Endothelial cell (in vitro differentiated cells): ENCODE data around the gene PDE6A. TPM values are rescaled to one million over a fixed set of nuclear protein-coding genes. Genes with fewer than 3 reads are reported as not detected.

Source experiments
- DNase-seq: peaks from one replicate; pipeline ENCODE4 v3.0.0; 2021; ENCODE audit warnings: low spot score
- H3K27ac Mint-ChIP-seq: one replicate; pipeline ENCODE4 v1.8.0; 2021; ENCODE audit warnings: mixed read lengths, inconsistent platforms; ENCODE audit not compliant: unreplicated experiment
- H3K27me3 Mint-ChIP-seq: one replicate; pipeline ENCODE4 v1.8.0; 2021; ENCODE audit warnings: mild to moderate bottlenecking, moderate library complexity, mixed read lengths, inconsistent platforms; ENCODE audit not compliant: unreplicated experiment
- H3K36me3 Mint-ChIP-seq: one replicate; pipeline ENCODE4 v1.8.0; 2021; ENCODE audit warnings: mild to moderate bottlenecking, low read depth, mixed read lengths, inconsistent platforms; ENCODE audit not compliant: unreplicated experiment
- H3K4me1 Mint-ChIP-seq: one replicate; pipeline ENCODE4 v1.8.0; 2021; ENCODE audit warnings: mild to moderate bottlenecking, mixed read lengths, inconsistent platforms; ENCODE audit not compliant: unreplicated experiment
- H3K4me3 Mint-ChIP-seq: one replicate; pipeline ENCODE4 v1.8.0; 2021; ENCODE audit warnings: mild to moderate bottlenecking, mixed read lengths, inconsistent platforms; ENCODE audit not compliant: unreplicated experiment
- H3K9me3 Mint-ChIP-seq: one replicate; pipeline ENCODE4 v1.8.0; 2021; ENCODE audit warnings: mixed read lengths, inconsistent platforms; ENCODE audit not compliant: unreplicated experiment
- CTCF ChIP-seq: fragments of 200-600 bp; sonication (generic); IDR thresholded peaks from one replicate; pipeline ENCODE4 v1.5.0; 2021; ENCODE audit warnings: antibody characterized with exemption; ENCODE audit not compliant: unreplicated experiment
- total RNA-seq: library from RNA; stranded (reverse); fragmentation: NEBNext Ultra II Directional; extraction: Animal tissue kit (Norgen Biotek cat#: 25700); gene quantifications from one replicate; pipeline ENCODE4 v1.2.1, GENCODE V29; 2021; ENCODE audit not compliant: unreplicated experiment

Gene PDE6A
- total RNA-seq, 1 donor from 2014 or later = not detected

DNA sequence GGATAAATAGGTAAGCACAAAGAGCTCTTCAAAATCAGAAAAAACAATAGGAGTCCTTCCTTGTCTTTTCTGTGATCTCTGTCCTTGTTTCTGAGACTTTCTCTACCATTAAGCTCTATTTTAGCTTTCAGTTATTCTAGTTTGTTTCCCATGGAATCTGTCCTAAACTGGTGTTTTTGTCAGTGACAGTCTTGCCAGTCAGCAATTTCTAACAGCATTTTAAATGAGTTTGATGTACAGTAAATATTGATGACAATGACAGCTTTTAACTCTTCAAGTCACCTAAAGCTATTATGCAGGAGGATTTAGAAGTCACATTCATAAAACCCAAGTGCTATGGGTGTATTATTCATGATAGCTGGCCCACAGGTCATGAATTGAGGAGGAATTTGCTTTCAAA lies 37.9 kb upstream of the PDE6A start:
- Mint-ChIP-seq H3K9me3 (no peaks in the 10 kb centered on the region), H3K4me1 (no peaks in the 10 kb centered on the region), H3K27ac (no peak overlapping the region), H3K36me3 (peaks cover 1% of the 10 kb centered on the region), H3K27me3 (peaks cover 1% of the 10 kb centered on the region), H3K4me3 (no peak overlapping the region)
- TF ChIP-seq CTCF = no peak
- no peak for DNase-seq

- Mint-ChIP-seq H3K4me3 (no peak overlapping the region), H3K27me3 (peaks cover 1% of the 10 kb centered on the region)
Observed at GRCh38 chr5:149981206-149981605, 36.6 kb upstream of the PDE6A start.

DNA sequence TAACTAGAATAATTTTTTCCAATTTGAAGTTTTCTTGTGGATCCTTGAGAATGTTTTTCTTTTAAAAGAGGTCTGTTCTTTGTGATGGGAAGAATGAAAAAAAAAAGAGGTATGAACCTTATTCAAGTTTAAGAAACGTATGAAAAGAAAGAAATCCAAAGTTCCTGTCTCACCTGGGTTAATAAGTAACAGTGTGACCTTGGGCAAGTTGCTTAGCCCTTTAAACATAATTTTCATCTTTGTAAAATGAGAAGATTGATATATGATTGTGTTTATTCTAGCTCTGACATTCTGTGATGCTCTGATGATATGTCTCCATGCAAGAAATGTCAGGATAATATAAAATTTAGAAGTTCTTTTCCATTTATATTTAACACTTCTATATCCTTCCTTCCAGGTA lies 35.3 kb upstream of the PDE6A start:
- Mint-ChIP-seq H3K4me1 (no peaks in the 10 kb centered on the region), H3K4me3 (no peak overlapping the region), H3K27ac (no peak overlapping the region), H3K27me3 (peaks cover 1% of the 10 kb centered on the region), H3K36me3 (peaks cover 4% of the 10 kb centered on the region), H3K9me3 (no peaks in the 10 kb centered on the region)
- TF ChIP-seq CTCF = no peak
- no peak for DNase-seq

More at GRCh38 chr5:149981206-149981605, 36.6 kb upstream of the PDE6A start:
- H3K9me3 Mint-ChIP-seq = no peaks in the 10 kb centered on the region
- no peak for TF ChIP-seq CTCF
- H3K4me1 Mint-ChIP-seq = no peaks in the 10 kb centered on the region
- peaks cover 4% of the 10 kb centered on the region for H3K36me3 Mint-ChIP-seq
- no peak for DNase-seq
- H3K27ac Mint-ChIP-seq = no peak overlapping the region

- Mint-ChIP-seq H3K27ac (no peak overlapping the region), H3K4me1 (no peaks in the 10 kb centered on the region), H3K27me3 (peaks cover 1% of the 10 kb centered on the region), H3K4me3 (no peak overlapping the region), H3K36me3 (peaks cover 4% of the 10 kb centered on the region), H3K9me3 (no peaks in the 10 kb centered on the region)
- TF ChIP-seq CTCF = no peak
- no peak for DNase-seq
Observed at GRCh38 chr5:149975409-149975808, 30.8 kb upstream of the PDE6A start.

- H3K36me3 Mint-ChIP-seq = no peaks in the 10 kb centered on the region
- H3K27ac Mint-ChIP-seq = no peak overlapping the region
- no peaks in the 10 kb centered on the region for H3K4me1 Mint-ChIP-seq
- TF ChIP-seq CTCF = no peak
- peaks cover 3% of the 10 kb centered on the region for H3K27me3 Mint-ChIP-seq
- H3K9me3 Mint-ChIP-seq = no peaks in the 10 kb centered on the region
- H3K4me3 Mint-ChIP-seq = no peak overlapping the region
- no peak for DNase-seq
Observed at GRCh38 chr5:149969181-149969930, 24.8 kb upstream of the PDE6A start.
